HepG2 (cell line): ENCODE results near the gene DNPH1. TPM values are rescaled to one million over a fixed set of nuclear protein-coding genes. Genes with fewer than 3 reads are reported as not detected.

Source experiments
- BORCS8-MEF2B ChIP-seq: sonication (generic); formaldehyde crosslinking; IDR thresholded peaks from 2 replicates; pipeline ENCODE4 v1.8.0; 2022; ENCODE audit warnings: mild to moderate bottlenecking, missing genetic modification reagents
- DZIP1 ChIP-seq: sonication (generic); formaldehyde crosslinking; IDR thresholded peaks from 2 replicates; pipeline ENCODE4 v1.5.0; 2020; ENCODE audit warnings: mild to moderate bottlenecking, missing genetic modification reagents
- GPBP1L1 ChIP-seq: sonication (generic); formaldehyde crosslinking; IDR thresholded peaks from 2 replicates; pipeline ENCODE4 v1.5.0; 2020; ENCODE audit warnings: mild to moderate bottlenecking, missing genetic modification reagents
- GZF1 ChIP-seq: sonication (generic); formaldehyde crosslinking; IDR thresholded peaks from 2 replicates; pipeline ENCODE4 v1.5.1; 2020; ENCODE audit warnings: mild to moderate bottlenecking, missing genetic modification reagents
- MAFK ChIP-seq, 2 experiments: IDR thresholded peaks in 1 of 2; conservative IDR thresholded peaks in 1 of 2; 2 replicates each; pipeline ENCODE4 v1.6.1; 2011; ENCODE audit warnings: improper control_type of control experiment in 2 of 2, low read length in 2 of 2
- MED13 ChIP-seq: sonication (generic); formaldehyde crosslinking; IDR thresholded peaks from 2 replicates; pipeline ENCODE4 v1.5.0; 2020; ENCODE audit warnings: missing genetic modification reagents
- RCOR2 ChIP-seq: IDR thresholded peaks from 2 replicates; pipeline ENCODE4 v1.6.1; 2016; ENCODE audit warnings: missing biosample characterization, missing genetic modification reagents
- TCF7 ChIP-seq: sonication (generic); IDR thresholded peaks from 2 replicates; pipeline ENCODE4 v1.6.1; 2016; ENCODE audit warnings: antibody characterized with exemption, low read depth
- ZBTB40 ChIP-seq, 2 experiments: fragments of 450-650 bp in 1 of 2; sonication (generic) in 1 of 2; formaldehyde crosslinking in 1 of 2; IDR thresholded peaks; 2 replicates each; pipeline versions ENCODE4 v1.6.1 to v1.8.0; 2016 to 2022; ENCODE audit warnings: antibody characterized with exemption in 1 of 2, mild to moderate bottlenecking in 1 of 2, missing genetic modification reagents in 1 of 2
- ZNF280D ChIP-seq: sonication (generic); formaldehyde crosslinking; IDR thresholded peaks from 2 replicates; pipeline ENCODE4 v1.5.1; 2020; ENCODE audit warnings: mild to moderate bottlenecking, missing genetic modification reagents
- ZNF816 ChIP-seq: sonication (generic); formaldehyde crosslinking; IDR thresholded peaks from 2 replicates; pipeline ENCODE4 v1.8.0; 2022; ENCODE audit warnings: missing genetic modification reagents, mild to moderate bottlenecking, borderline replicate concordance
- polyA plus RNA-seq, 8 experiments: library from polyadenylated mRNA; depleted of rRNA in 3 of 8; stranded (reverse) in 7 of 8; unstranded in 1 of 8; fragments of >200 nt; fragmentation: Illumina TruSeq in 4 of 8; extraction: Trizol in 4 of 8; gene quantifications; 2 replicates each; pipeline versions ENCODE4 v1.2.1 to v1.2.3, GENCODE V29; 2011 to 2016; ENCODE audit warnings: low read depth in 4 of 8, missing spikeins in 1 of 8, mixed read lengths in 1 of 8; ENCODE audit not compliant: insufficient read depth in 1 of 8
- total RNA-seq, 5 experiments: library from RNA; depleted of rRNA; stranded (reverse); fragments of >200 nt; fragmentation: Illumina TruSeq; extraction: Trizol; gene quantifications; 2 replicates each; pipeline ENCODE4 v1.2.3, GENCODE V29; 2016; ENCODE audit warnings: low read depth in 1 of 5

Gene DNPH1
- total and polyA plus RNA-seq, 2 of the 13 experiments (the other 11 are each of a cell fraction or from before 2014, with no cell fraction given), result 56.5 to 75.1 TPM

GRCh38 chr6:43267619-43268354, 38.5 kb upstream of the DNPH1 start (continued):
- TF ChIP-seq ZBTB40 (IDR thresholded peaks at IDR 0.05) (no peak), ZBTB40 (CRISPR knock-in tag; IDR thresholded peaks at IDR 0.05) (peak; percentile 97), ZNF280D (peak; percentile 100), MED13 (peak; percentile 99), ZNF816 (peak; percentile 99), MAFK (conservative IDR thresholded peaks at IDR 0.05 in 1 of 2, IDR thresholded peaks at IDR 0.05 in 1 of 2; ENCODE audit: low read length in 2 of 2) (0 out of 4 replicates have a peak, but pooled peaks of 1 of the 2 experiments have one; percentile 33), TCF7 (peak; percentile 95), BORCS8-MEF2B (CRISPR knock-in tag) (peak; percentile 99), DZIP1 (CRISPR knock-in tag) (peak; percentile 97; the same call in 1 of the 2 replicates), GPBP1L1 (CRISPR knock-in tag) (no peak), GZF1 (CRISPR knock-in tag) (peak; percentile 95), RCOR2 (CRISPR knock-in tag) (peak; percentile 100)
